ENCODE results near the gene CD19. TPM values are rescaled to one million over a fixed set of nuclear protein-coding genes. Genes with fewer than 3 reads are reported as not detected.
"Not testable (repeated sequence)": the region's sequence is repeated elsewhere in the genome, so short reads cannot be mapped to it uniquely, and the experiment has no call there.

CD19 gene
- polyA plus RNA-seq, 4 donors, result 1.3 to 5.3 (median 3.7) TPM

DNA sequence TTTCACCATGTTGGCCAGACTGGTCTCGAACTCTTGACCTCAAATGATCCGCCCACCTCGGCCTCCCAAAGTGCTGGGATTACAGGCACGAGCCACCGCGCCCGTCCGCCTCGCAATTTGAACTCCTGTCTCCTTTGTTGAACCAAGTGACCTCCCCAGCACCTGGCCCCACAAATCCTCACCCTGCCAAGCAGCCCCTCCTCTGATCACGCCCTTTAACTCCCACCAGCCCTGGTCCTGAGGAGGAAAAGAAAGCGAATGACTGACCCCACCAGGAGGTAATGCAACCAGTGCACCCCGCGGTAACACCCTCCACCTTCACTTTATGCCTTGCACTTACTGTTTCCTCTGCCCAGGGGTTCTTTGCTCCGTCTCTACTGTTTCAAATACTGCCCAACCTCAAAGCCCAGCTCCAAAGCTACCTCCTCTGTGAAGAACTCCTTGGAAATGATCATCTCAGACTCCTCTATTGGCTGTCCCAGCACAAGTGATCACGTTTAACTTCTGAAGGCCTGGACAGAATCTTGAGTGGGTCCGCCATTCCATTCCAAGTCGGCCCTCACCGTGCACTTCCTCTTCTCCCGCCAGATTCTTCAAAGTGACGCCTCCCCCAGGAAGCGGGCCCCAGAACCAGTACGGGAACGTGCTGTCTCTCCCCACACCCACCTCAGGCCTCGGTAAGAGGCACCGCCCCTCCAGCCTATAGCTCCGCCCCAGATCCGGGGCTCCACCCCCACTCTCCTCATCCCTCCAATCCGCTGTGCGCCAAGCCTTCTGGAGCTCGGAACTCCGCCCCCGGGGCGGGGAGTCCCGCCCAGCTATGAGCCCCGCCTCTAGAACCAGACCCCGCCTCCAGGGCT is 4.4 kb downstream of the CD19 start:
- DNase-seq (ENCODE audit: low read depth in 4 of 4, low spot score in 3 of 4), result no peak

DNA sequence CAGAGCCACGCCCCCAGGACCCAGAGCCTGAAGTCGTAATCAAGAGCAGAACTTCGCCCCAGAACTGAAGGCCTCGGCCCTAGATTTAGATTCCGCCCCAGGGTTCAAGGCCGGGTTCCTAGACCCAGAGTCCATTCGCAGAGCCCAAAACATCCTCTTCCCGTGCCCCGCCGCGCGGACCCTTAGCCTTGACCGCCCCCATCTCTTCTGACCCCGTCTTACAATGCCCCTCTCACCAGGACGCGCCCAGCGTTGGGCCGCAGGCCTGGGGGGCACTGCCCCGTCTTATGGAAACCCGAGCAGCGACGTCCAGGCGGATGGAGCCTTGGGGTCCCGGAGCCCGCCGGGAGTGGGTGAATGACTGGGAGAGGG is 5.0 kb downstream of the CD19 start:
- no peak for DNase-seq (ENCODE audit: low read depth in 4 of 4, low spot score in 3 of 4)

DNA sequence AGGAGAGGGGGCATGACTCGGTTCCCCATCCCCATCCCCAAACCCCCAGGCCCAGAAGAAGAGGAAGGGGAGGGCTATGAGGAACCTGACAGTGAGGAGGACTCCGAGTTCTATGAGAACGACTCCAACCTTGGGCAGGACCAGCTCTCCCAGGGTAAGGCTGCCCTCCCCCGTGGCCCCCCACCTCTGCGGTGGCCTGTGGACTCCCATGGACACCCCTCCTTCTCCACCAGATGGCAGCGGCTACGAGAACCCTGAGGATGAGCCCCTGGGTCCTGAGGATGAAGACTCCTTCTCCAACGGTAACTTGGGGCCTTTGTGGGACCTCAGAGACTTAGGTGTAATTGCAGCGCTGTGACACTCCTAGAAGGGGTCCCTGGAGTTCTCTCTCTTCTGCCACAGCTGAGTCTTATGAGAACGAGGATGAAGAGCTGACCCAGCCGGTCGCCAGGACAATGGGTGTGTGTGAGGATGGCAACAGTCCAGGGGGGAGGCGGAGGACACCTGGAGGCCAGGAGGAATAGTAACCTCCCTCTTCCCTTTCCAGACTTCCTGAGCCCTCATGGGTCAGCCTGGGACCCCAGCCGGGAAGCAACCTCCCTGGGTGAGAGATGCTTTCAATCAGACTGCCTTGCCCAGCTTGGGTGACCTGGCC is 5.6 kb downstream of the CD19 start:
- no peak for DNase-seq (ENCODE audit: low read depth in 4 of 4, low spot score in 3 of 4)

DNA sequence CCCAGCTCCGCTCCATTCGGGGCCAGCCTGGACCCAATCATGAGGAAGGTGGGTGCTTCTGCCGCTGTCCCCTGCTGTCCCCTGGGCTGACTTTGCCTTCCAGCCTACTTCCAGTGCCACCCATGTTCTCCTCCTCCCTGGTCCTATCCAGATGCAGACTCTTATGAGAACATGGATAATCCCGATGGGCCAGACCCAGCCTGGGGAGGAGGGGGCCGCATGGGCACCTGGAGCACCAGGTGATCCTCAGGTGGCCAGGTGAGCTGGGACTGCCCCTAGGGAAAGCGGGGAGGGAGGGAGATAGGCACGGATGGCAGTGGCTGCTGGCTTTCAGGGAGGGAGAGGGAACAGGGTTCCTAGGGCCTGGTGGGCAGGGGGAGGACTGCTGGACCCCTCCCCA is 7.0 kb downstream of the CD19 start:
- DNase-seq (ENCODE audit: low read depth in 4 of 4, low spot score in 3 of 4), result no peak

DNA sequence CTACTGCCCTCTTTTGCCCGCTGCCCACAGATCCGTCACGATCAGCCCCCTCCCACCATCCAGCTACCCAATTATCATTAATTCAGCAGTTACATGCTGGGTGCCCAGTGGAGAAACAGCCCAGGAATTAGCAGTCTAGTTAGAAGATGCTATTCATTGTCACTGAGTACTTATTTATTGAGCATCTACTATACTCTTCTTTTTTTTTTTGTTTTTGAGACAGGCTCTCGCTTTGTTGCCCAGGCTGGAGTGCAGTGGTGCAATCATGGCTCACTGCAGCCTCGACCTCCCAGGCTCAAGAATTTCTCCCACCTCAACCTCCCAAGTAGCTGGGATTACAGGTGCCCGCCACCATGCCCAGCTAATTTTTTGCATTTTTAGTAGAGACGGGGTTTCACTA is 8.1 kb downstream of the CD19 start:
- DNase-seq (ENCODE audit: low read depth in 4 of 4, low spot score in 3 of 4), result not testable (repeated sequence)

DNA sequence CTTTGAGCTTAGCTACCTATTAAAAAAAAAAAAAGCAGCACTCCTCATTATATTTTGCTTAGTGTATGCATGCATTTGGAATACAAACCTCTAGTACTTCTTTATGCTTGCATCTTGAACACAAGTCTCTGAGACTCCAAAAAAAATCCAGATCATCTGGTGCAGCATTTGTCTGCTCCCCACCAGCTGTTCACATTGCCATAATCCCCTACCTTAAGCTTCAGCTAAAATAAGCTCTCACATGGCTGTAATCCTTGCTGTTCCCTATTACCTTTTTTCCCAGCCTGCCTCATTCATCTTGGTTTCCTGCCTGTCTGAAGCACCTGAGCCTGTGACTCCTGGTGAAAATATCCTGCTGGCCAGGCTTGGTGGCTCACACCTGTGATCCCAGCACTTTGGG is 11.5 kb downstream of the CD19 start:
- DNase-seq (ENCODE audit: low read depth in 4 of 4, low spot score in 3 of 4), result no peak

DNA sequence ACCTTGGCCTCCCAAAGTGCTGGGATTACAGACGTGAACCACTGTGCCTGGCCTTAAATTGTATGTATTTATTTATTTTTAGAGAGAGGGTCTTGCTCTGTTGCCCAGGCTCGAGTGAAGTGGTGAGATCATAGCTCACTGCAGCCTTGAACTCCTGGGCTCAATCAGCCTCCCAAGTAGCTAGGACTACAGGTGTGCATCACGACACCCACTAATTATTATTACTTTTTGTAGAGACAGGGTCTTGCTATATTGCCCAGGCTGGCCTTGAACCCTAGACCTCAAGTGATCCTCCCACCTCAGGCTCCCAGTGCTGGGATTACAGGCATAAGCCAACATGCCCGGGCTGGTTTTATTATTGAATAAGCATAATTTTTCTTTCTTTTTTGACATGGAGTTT is 14.9 kb downstream of the CD19 start:
- no peak for DNase-seq (ENCODE audit: low read depth in 4 of 4, low spot score in 3 of 4)

DNA sequence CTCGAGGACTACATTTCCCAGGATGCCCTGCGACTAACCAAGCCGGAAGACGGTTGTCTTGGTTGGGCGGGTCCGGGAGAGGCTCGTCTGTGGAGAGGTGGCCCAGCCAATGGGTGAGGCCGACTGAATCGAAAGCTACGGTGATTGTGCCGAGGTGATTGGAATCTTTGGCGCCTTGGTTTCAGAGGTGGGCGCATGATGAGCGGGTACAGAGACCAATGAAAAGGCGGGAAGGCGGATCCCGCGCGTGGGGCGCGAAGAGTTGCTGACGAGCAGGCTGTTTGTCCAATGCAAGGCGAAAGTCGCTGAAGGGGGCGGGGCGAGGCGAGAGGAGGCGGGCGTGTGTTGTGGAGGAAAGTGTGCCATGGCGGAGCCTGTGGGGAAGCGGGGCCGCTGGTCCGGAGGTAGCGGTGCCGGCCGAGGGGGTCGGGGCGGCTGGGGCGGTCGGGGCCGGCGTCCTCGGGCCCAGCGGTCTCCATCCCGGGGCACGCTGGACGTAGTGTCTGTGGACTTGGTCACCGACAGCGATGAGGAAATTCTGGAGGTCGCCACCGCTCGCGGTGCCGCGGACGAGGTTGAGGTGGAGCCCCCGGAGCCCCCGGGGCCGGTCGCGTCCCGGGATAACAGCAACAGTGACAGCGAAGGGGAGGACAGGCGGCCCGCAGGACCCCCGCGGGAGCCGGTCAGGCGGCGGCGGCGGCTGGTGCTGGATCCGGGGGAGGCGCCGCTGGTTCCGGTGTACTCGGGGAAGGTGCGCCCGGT is 19.1 kb downstream of the CD19 start, which contains the start of gene NFATC2IP:
Gene NFATC2IP (plus strand): TSS at position 290 of the 762 bp plus-strand sequence. CDS start 75 bp downstream, at position 365.
- peak; percentile 99 for DNase-seq (ENCODE audit: low read depth in 4 of 4, low spot score in 3 of 4)

DNA sequence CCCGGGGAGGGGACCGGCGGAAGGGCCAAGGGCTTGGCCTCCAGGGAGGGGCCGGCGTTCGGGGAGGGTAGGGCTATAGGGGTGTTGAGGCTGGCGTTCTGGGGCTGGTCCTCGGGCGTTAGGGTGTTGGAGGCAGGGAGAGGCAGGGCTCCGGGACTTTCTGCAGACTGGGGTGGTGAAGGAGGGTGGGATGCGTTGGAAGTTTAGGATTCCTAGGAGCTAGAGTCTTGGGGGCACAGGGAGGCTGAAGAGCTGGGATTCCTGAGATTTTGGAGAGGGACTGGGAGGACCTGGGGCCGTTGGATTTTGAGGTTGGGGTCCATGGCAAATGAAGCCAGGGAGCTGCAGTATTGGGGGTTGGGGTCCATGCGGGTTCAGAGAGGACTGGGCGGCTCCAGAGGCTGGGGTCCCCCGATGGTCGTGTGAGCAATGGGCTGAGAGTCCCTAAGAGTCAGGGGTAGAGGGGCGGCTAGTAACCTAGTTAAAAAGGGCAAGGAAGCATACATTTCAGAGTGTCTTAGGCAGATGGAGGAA is 19.7 kb downstream of the CD19 start:
- DNase-seq (ENCODE audit: low read depth in 4 of 4, low spot score in 3 of 4), result no peak

DNA sequence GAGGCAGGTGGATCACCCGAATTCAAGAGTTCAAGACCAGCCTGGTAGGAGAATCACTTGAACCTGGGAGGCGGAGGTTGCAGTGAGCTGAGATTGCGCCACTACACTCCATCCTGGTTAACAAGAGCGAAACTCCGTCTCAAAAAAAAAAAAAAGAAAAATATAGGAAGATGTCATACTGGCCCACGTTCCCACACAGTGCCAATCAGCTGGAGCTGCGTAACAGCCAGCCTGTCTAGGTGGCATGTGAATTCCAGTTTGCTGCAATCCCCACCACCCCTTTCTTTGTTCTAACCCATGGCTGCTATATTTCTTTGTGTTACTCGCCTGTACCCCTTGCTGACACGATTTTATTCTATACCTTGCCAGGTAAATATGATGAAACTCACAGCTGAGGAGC is 26.4 kb downstream of the CD19 start:
- DNase-seq (ENCODE audit: low read depth in 4 of 4, low spot score in 3 of 4), result no peak

DNA sequence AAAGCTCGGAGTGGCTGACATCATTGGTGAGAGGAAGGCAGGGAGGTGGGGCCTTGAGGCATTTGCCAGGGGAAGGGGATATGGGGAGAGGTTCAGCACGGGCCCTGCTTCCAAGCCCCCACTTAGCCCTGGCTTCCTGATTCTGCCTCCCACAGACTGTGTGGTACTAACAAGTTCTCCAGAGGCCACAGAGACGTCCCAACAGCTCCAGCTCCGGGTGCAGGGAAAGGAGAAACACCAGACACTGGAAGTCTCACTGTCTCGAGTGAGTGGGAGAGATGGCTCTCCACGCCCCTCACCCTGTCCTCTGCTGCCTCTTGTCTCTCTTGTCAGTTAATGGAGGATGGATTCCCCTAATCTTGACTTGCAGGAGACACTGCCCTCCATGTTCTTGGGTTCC is 27.1 kb downstream of the CD19 start:
- no peak for DNase-seq (ENCODE audit: low read depth in 4 of 4, low spot score in 3 of 4)

DNA sequence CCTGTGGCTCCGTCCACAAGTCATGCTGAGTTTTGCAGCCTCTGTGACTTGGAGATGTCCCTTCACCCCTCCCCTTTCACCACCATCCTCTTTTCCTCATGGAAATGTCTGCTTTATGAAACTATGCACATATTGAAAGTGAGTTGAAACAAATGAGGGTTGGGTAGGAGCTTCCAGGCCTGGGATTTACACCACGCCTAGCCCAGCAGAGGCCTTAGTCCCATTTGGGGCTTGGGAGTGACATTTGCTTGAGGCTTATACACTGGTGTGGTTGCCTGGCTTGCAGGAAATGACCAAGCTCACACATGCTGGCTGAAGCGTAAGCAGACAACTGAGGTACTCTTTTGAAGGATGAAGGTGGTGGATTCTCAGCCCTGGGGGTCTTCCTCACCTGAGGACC is 32.3 kb downstream of the CD19 start:
- no peak for DNase-seq (ENCODE audit: low read depth in 4 of 4, low spot score in 3 of 4)

DNA sequence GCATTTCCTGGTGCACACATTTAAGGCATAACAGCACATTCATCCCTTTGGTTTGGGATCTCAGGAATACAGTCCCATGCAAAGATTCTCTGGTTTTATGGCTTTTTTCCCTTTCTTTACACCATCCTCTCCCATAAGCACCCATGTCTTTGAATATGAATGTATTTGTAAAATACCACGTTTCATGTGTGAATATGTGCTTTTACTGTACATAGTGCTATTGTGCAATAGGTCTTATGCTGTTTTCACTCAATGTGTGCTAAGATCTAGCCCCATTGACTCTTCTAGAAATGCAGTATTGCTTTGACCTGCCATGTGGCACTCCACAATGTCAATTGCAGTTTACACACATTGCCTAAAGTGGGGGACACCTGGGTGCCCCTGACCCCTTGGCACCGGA is 32.7 kb downstream of the CD19 start:
- no peak for DNase-seq (ENCODE audit: low read depth in 4 of 4, low spot score in 3 of 4)

DNA sequence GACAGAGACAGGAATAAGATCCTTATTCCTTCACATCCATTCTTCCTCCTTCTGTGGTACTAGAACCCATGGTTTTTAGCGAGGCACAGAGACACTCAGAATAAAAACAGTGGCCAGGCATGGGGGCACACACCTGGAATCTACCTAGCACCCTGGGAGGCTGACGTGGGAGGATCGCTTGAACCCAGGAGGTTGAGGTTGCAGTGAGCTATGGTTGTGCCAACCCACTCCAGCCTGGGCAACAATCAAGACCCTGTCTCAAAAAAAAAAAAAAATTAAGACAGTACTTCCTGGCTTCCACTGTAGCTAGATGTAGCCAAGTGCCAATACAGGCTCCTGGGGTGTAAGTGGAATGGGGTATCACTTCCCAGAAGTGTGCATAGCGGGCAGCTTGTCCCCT is 35.4 kb downstream of the CD19 start:
- no peak for DNase-seq (ENCODE audit: low read depth in 4 of 4, low spot score in 3 of 4)

DNA sequence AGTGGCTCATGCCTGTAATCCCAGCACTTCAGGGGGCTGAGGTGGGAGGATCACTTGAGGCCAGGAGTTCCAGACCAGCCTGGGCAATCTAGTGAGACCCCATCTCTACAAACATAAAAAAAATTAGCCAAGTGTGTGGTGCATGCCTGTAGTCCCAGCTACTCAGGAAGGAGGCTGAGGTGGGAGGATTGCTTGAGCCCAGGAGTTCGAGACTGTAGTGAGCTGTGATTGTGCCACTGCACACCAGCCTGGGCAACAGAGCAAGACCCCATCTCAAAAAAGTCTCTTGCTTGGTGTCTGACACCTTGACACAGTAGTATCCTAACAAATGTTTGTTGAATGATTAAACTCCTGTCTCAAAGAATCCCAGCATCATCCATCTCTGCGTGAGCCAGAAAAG is 37.9 kb downstream of the CD19 start:
- not testable (repeated sequence) for DNase-seq (ENCODE audit: low read depth in 4 of 4, low spot score in 3 of 4)

DNA sequence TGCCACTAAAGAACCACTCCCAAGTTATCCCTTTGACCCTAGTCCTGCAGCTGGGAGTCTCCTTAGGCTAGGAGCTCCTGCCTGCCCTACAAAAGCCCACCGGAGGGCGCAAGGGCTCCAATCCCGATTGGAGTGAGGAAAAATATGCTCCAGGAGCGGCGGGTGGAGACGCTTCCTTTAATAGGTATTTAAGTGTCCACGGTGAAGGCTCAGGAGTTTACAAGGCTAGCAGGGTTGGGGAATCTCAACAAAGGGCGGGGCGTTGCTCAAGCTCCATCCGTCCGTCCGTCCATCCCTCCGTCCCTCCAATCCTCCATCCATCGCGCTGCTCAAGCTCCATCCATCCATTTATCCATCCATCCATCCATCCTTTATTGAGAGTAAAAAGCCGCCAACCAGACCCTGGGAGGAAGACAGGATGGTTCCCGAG is 42.3 kb downstream of the CD19 start:
- DNase-seq (ENCODE audit: low read depth in 4 of 4, low spot score in 3 of 4), result no peak

DNA sequence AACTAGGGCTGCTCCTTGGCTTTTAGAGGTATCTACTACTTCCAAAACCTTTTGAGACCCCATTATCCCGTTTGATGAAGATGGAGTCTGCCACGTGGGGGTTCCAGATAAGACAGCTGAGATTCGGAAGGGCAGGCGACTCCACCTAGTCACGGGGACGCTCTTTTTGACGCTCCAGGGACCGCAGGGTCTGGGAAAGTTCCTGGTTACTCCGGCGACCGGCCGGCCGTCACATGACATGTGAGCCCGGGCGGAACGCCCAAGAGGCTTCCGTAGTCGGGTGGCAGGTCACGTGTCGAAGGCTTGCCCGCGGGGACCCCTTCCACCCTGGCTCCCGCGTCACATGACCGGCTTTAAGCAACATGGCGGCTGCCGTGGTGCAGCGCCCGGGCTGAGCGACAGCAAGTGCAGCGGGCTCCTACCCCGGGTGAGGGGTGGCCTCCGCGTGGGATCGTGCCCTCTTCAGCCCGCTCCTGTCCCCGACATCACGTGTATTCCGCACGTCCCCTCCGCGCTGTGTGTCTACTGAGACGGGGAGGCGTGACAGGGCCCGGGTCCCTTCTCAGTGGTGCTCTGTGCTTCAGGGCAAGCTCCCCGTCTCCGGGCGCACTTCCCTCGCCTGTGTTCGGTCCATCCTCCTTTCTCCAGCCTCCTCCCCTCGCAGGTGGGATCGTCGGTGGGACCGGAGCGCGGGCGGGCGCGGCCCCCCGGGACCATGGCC is 42.8 kb downstream of the CD19 start, which contains the start of gene SPNS1:
Gene SPNS1 (plus strand): TSS at position 342 of the 721 bp plus-strand sequence. CDS start 374 bp downstream, at position 716.
- peak; percentile 85 to 94 (median 93) for DNase-seq (ENCODE audit: low read depth in 4 of 4, low spot score in 3 of 4)

DNA sequence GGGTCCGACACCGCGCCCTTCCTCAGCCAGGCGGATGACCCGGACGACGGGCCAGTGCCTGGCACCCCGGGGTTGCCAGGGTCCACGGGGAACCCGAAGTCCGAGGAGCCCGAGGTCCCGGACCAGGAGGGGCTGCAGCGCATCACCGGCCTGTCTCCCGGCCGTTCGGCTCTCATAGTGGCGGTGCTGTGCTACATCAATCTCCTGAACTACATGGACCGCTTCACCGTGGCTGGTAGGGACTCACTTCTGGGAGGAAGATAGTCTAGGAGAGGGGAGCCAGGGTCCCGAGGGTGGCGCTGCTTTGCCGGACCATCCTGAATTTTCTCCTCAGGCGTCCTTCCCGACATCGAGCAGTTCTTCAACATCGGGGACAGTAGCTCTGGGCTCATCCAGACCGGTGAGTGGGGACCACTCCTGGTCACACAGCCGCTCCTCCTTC is 43.4 kb downstream of the CD19 start:
- DNase-seq (ENCODE audit: low read depth in 4 of 4, low spot score in 3 of 4), result no peak

DNA sequence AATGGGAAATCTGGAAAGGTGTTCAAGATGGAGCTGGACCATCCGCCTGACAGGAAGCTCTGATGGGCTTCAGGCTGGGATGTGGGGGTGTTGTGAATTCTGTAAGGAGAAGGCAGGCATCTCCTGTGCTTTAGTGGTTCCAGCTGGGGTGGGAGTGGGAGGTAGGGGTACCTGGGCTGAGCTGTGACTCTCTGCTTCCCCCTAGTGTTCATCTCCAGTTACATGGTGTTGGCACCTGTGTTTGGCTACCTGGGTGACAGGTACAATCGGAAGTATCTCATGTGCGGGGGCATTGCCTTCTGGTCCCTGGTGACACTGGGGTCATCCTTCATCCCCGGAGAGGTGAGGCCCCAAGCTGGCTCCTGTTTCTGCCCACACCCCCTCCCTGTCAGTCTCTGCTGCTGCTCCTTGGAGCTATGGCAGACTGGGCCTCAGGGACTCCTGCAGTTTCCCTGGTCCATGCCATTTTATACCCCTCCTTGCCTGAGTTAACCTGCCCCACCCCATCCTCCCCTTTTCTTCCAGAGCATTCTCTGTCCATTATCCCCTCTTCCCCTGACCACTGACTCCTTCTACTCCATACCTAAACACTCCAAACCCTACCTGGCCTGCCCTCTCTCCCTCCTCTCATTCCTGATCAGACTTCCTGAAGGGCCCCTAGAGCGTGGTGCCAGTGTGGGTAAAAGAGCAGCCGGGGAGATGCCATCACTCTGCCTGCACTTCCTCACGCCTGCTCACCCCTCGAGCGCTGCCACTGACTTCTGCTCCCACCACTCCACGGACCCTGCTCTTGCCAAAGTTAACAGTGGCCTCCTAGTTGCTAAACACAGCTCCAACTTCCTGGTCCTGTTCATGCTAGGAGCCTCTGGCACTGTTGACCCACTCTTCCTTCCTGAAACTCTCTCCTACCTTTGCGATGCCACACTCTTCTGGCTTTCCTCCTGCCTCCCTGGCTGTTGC is 46.2 kb downstream of the CD19 start:
- no peak for DNase-seq (ENCODE audit: low read depth in 4 of 4, low spot score in 3 of 4)

Measured in left renal pelvis (tissue), 4 donors.